Metanephros (tissue), 1 donor: Measurements from ENCODE around the gene TMEM72. TPM values are rescaled to one million over a fixed set of nuclear protein-coding genes. Genes with fewer than 3 reads are reported as not detected.

Experiments
- total RNA-seq: library from RNA; depleted of rRNA; stranded (reverse); fragments of >200 nt; gene quantifications from one replicate; pipeline ENCODE4 v1.2.3, GENCODE V29; 2014

The TMEM72 gene
- total RNA-seq = 87.1 TPM

DNA sequence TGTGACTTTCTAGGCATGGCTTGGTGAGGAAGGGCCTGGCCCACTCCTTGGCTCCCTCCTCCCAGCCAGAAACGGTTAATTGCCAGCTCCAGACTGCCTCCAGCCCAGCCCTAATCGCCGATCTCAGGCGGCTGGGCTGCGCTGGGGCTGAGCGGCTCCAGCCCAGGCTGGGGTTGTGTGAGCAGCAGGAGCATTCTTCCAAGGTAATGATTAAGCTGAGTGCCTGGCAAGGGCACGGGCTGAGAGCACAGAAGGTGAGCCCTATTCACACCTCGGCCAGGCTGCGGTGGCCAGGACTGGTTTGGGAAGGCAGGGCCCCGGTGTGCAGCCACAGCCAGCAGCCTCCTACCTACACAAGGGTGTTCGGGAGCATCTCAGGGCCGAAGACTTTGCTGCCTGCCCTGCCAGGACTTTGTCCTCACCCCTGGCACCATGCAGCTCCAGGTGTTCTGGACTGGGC, at the start of gene TMEM72:
Gene TMEM72 (plus strand): TSS at position 257 of the 460 bp plus-strand sequence. CDS start 176 bp downstream, at position 433.

DNA sequence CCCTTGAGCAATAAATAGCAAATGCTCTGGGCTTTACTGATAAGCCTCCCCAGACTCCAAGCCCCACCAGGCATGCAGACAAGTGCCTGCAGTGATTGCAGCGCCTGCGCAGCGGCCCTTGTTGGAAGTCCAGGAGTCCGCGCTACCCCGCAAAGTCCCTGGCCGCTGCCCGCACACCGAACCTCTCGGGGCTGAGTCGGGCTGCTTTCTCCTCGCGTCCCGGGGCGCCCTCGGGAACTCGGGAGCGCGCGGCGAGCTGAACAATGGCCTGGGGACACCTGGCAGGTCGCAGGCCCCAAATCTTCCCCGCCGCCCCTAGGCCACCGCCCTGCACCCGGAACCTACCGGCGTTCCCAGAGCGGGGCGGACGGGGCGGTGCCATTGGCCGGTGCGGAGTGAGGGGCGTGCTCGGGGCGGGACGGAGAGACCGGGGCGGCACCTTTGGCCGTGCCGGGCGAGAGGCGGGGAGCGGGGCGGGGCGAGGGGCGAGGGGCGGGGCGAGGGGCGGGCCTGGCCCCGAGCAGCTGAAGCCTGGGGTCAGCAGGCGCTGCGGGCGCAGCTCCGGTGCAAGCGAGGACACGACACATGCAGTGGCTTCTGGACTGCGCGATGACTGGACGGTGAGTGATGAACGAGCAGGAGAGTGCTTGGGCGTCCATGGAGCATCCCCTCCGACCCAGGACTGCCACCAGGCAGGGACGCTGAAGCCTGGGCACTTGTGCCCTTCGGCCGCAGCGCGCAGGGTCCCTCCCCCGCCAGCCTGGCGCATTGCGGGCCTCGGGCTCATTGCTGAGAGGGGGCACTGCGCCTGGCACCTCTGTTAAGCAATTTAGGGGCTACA, 48.3 kb downstream of the TMEM72 start, which contains the start of gene RASSF4:
Gene RASSF4 (plus strand): TSS at position 556 of the 841 bp plus-strand sequence. CDS start 10,401 bp downstream, outside the sequence.

DNA sequence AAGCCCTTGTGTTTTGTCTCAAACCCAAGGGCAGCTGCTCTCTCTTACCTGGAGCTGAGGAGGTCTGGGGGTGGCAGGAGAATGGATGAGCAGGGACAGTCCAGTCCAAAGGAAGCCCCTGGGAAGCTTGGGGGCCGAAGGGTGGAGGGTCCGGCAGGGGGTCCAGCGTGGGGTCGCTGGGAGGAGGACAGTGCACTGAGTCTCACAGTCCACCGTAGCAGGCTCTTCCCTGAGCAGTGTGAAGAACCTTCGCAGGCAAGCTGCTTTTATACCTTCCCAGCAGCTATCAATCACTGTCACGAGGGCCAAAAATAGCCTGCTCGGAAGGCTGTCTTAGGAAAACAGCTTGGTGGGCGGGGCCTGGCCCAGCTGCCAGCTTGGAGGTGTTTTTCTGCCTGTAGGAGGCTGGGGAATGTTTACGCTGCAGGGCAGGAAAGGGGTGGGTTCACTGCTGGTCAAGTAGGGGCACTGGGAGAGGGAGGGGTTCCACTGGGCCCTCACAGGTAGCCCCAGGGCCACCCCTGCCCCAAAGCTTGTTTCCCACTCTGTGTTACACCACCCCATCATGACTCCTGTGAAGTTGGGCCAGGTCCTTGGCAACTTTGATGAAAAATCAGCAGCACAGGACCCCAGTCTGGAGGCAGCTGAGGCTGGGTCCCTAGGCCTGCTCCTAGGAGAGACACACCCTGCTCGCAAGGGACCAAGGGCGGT, 67.6 kb downstream of the TMEM72 start, which contains the start of gene DEPP1:
Gene DEPP1 (minus strand): TSS at position 240 of the 711 bp plus-strand sequence. CDS start 779 bp downstream, outside the sequence.

Other genes with a start within 250 kb of the TMEM72 start
- 24.1 TPM for gene RASSF4, start 48.5 kb downstream of the TMEM72 start, total RNA-seq
- 40.5 TPM for gene DEPP1, start 67.5 kb downstream of the TMEM72 start, total RNA-seq
- 41.2 TPM for gene ZNF22, start 89.6 kb downstream of the TMEM72 start, total RNA-seq